NCI-H2196 (cell line): Measurements from ENCODE around the gene DOCK6.

Experiments used
- DNase-seq: peaks from one replicate; lab custom pipeline; 2025; ENCODE audit not compliant: unreplicated experiment; lab: John Stamatoyannopoulos, UW

DOCK6 gene

DNA sequence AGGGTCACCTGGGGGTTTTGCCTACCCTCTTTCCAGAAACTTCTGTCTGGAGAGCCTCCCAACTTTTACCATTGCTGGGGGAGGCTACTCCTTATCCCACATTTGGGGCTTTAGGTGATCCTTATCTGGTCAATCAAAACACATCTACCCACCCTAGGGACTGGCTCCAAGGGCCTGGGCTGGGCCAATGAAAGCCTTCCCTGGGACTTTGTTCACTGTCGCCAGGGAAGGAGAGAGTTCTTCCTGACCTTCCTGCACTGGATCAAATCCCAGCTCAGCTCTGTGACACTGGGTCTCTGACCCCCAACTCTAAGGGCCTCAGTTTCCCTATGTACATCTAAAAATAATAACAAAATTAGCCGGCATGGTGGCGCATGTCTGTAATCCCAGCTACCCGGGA lies 11.1 kb downstream of the DOCK6 start:
- no peak for DNase-seq

DNA sequence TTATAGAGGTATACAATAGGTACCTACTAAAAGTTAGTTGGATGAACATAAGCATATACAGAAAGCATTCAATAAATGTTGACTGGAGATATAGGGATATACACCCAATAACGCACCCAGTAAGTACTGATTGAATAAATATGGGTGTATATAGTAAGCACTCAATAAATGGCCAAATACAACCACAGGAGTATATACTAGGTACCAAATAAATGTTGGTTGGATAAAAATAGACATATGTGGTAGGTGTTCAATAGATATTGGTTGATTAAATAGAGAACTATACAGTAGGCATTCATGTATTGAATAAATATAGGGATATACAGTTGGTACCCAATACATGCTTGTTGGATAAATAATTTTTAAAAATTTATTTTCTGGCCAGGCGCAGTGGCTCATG lies 13.5 kb downstream of the DOCK6 start:
- DNase-seq: no peak

DNA sequence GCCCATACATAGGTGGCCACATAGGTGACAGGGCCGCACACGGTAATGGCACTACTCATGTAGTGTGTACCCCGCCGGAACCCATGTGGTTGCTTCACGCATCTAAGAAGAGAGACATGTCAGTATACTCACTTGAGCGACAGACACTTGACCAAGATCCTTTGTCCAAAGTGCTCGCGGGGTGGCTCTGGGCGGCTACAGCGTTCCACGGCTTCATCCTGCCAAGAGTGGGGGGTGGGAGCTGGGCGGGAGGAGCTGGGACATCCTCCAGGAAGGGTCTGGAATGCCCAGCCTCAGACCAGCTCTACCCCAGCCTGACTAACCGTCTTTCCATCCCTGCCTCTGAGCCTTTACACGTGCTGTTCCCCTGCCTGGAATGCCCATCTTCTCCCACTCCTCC lies 14.4 kb downstream of the DOCK6 start:
- DNase-seq: no peak

DNA sequence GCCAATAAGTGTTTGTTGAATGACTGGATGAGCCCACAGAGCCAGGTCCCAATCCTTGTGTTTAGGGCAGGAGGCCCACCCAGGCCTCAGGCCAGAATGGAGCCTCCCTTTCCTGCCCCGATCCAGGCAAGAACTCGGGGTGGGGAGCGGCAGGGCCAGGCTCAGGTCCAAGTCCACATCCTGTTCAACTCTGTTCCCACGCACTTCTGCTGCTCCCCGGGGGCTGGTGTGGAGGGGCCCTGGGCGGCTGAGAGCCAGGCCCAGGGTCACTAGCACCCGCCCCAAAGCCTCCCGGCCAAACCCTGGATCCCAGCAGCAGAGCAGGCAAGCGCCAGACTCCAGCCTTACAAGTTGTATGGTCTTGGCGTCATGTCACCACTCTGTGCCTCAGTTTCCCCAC lies 14.9 kb downstream of the DOCK6 start:
- no peak for DNase-seq

DNA sequence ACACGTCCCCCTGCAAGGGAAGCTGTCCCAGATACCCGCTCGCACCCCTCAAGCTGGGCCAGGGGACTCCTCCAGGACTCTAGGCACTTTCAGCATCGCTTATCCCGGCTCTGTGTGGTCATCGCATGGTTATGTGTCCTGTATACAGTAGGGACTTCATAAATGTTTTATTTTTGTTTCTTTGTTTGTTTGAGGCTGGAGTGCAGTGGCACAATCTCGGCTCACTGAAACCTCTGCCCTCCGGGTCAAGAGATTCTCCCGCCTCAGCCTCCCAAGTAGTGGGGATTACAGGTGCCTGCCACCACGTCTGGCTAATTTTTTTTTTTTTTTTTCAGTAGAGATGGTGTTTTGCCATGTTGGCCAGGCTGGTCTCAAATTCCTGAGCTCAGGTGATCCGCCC lies 15.4 kb downstream of the DOCK6 start:
- DNase-seq: no peak

DNA sequence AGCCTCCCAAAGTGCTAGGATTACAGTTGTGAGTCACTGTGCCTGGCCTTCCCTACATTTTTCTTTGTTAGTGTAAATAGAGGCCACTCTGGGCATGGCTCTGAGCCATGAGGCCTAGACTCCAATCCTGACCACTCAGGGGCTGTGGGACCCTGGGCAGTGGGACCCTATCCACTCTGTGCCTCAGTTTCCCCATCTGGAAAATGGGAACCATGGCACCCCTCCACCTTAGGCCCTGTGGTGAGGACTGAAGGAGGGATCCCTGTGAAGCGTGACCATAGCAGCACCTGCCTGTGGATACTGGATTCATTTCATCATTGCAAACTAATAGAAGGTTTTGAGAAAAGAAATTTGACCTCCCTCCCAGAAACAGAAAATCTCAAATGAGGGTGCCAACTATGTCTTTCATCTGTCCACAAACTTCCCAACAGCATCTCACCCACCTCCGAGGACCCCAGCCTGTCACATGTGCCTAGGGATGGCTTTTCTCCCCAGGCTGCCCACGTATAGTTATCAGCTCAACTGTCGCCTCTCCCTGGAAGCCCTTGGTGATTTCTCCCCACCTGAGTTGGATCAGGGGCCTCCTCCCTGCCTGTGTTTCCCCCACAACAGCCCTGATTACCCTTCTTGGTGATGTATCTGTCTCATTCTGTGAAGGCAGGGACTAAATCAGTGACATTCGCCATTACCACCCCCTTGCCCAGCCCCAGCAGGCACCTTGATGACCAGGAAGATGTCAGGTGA lies 17.3 kb downstream of the DOCK6 start:
- no peak for DNase-seq

DNA sequence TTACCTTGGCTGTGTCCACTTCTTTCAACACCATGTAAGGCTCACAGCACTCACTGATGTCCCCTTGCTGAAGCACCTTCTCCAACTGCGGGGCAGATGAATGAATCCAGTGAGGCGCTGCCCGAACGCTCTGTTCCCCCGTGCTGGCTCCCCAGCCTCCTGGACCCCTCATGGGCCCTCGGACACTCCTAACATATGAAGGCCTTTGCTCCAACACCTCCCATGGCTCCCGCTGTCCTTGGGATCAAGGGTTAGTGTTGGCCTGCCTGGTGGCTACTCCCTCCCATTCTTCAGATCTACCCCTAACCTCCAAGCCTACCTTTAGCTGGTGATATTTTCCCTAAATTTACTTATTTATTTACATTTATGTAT lies 18.5 kb downstream of the DOCK6 start:
- DNase-seq: no peak

DNA sequence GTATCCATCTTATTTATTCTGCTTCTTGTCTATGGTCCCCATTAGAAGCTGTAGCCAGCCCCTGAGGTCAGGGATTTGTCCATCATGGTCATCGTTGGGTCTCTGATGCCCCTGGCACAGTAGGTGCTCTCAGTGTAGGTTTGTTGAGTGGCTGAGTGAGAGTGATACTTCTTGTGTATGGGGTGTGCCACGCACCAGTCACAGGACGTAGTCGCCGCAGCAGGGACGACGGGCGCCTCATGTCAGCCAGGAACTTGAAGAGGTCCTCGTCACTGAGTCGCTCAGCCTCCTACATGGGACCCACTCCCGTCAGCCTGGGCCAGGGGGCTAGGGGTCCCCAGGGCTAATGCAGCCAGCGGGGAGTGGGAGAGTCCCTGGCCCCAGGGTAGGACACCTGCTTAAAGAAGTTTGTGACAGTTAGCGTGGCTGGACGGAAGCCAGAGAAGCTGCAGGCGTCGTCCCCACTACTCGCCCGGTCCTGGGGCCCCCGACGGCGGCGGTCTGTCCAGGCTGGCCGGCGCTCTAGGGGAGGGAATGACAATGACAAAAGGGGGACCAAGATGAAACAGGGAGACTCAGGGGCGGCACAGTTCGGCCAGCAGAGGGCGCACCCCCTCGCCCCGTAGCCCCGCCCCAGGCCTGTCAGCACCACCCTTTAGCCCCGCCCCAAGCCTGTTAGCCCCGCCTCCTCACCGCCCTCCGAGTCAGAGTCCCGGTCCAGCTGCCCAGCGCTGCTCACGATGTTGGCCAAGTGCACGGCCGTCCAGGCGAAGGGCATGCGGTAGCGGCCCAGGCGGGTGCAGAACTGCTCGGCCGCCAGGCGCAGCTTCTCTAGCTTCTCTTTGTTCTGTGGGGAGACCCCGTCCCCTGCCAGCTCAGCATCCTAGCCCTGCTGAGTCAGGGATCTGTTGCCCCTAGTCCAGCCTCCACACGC lies 19.2 kb downstream of the DOCK6 start:
- peak; percentile 89 for DNase-seq

DNA sequence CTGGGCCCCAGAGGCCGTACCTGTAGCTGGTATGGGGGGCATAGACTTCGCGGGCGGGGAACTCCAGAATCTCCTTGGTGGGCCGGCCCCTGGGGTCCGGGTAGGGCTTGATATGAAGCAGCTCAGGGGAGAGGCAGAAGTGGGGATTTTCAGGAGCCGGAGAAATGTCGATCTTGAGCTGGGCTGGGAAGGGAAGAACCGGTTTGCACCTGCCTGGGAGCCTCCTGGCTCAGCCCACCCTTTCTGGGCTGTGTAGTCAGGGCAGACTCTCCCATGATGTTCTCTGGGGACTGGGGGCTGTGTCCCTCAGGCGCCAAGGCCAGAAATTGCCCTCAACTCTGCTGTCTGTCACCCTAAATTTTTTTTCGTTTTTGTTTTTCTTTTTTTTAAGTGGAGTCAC lies 20.3 kb downstream of the DOCK6 start:
- DNase-seq: no peak

DNA sequence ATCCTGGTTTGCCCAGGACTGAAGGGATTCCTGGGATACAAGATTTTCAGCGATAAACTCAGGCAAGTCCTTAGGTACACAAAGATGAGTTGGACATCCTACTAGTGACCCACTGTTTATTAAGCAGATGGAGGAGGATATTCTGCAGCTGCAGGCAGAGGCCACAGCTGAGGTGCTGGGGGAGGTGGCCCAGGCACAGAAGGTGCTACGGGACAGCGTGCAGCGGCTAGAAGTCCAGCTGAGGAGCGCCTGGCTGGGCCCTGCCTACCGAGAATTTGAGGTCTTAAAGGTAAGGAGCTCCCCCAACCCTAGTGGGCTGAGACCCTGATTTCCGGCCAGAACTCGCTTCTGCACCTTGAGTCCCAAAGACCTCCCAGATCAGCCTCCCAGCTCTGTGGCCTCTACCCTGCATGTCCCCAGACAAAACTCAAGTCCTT lies 22.3 kb downstream of the DOCK6 start:
- DNase-seq: no peak

DNA sequence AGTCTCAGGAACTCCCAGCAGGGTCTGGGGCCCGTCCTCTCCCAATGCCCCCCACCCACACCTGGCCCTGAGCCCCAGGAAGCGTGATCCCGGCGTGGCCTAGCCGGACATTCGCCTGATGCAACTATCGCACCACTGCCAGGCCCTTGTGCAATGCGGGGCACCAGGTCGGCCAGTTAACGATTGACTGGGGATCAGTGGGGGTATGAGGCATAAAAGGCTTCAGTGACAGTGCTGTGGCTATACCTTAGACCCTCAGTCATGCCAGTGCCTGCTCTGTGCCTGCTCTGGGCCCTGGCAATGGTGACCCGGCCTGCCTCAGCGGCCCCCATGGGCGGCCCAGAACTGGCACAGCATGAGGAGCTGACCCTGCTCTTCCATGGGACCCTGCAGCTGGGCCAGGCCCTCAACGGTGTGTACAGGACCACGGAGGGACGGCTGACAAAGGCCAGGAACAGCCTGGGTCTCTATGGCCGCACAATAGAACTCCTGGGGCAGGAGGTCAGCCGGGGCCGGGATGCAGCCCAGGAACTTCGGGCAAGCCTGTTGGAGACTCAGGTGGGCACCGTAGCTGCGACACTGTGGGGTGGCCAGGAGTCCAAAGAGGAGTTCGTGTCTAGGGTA lies 22.8 kb downstream of the DOCK6 start, which contains the start of gene ANGPTL8:
ANGPTL8 (plus strand) TSS at position 243 of the 624 bp plus-strand sequence; CDS start at position 262, 19 bp downstream.
- DNase-seq: no peak

DNA sequence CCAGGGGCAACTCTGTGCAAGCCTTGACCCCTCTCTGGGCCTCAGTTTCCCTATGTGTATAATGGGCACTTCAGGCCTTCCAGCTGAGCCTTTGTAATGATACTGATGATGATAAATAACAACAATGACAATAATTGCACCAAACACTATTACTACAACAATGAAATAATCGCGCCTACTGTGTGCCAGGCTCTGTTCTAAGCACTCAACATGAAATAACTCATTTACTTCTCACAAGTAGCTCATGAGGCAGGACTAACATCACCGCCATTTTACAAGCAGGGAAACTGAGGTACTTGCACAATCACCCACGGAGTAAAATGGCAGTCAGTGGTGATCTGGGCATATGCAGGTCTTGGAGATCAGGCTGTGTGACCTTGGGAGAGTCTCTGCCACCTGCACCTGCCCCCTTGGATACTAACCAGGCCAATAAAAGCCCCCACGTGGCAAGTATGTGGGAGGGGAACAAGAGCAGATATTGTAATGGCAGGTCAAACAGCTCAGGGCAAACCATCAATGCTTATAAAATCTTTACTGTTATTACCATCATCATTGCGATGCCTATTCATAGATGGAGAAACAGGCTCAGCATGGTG lies 23.4 kb downstream of the DOCK6 start:
- DNase-seq: no peak

DNA sequence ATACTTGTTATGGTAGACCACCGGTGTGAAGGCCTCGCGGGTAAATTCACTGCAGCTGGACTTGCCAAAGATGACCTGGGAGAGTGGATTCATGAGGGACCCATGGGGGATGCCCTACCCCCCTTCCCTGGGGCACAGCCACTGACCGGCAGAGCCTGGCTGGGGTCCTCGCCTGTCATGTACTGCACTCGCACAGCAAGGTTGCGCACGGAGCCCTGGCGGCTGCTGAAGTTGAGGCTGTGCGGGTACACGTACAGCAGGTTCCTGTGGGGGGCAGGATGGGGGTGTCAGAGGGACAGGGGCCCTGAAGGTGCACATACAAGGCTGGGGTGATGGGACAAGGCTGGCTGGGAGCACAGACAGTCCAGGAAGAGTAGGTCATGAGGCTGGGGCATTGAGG lies 24.3 kb downstream of the DOCK6 start:
- no peak for DNase-seq

DNA sequence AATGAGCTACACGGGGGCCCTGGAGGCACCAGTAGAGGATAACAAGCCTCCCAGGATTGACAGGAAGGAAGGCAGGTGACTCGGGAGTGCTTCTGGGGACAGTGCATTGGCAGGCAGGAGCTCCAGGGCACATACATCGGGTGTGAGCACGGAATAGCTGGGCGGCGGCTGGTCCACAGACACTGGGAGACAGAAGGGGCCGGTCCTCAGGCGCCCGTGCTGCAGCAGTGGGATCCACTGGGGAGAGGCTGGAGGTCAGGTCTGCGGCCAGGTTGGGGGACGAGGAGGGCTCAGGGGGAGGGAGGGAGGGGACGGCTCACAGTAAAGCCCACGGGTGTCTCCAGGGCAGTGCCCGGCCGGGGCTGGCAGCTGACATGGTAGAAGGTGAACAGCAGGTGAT lies 25.0 kb downstream of the DOCK6 start:
- DNase-seq: no peak

DNA sequence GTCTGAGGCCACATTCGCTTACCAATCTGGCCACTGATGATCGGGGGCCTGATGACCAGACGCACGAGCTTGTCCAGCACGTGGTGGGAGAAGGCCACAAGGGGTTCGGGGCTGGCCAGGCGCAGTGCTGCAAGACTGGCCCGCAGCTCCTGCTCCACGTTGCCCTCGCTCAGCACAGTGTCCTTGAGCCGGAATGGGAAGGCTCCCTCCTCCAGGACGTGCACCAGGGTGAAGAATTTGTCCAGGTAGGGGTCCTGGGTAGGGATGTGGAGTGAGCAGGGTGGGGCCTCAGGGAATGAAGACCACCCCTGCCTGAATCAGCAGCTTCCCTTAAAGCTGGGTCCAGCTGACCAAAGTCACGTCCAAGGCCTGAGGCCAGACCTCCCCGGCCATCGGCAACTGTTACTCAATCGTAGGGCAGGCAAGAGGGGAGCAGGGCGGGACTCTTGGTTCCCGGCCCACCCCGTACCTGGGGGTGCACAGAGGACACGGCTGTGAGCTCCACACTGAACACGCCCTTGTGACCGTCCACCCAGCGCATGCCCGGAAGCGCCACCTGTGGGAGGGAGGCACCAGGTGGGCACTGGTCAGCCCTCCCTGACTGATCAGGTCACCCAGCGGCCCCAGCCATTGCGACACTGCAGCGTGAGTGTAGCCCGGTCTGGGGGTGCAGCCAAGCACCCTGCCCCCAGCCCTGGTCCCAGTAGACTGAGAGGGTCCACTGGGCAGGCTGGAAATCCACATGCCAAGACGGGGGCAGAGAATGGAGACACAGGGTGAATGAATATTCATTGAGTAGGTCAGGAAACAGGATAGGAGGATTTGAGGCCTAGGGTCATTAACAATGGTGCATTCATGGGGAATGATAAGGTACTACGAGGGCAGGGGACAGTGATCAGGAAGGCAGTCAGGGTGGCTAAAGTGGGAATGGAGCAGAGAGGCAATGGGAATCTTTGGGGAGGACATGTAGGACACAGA lies 25.7 kb downstream of the DOCK6 start:
- DNase-seq: no peak

DNA sequence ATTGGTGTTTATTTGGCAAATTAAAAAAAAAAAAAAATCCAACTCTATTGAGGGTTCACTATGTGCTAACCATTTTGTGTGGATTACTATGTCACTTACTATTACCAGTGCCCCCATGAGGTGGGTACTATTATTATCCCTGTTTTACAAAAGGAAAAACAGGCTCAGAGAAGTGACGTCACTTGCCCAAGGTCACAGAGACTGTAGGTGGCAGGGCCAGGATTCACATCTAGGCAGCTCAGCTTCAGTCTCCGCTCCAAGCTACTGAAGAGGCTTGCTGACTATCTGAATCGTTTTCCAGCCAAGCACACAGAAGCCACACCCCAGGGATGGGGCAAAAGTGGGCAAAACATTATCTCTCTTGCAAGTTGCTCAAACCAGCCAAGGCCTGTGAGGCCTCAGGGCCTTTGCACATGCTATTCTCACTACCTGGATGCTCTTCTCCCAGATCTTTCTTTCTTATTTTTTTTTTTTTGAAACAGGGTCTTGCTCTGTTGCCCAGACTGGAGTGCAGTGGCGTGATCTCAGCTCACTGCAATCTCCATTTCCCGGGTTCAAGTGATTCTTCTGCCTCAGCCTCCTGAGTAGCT lies 27.7 kb downstream of the DOCK6 start:
- no peak for DNase-seq

DNA sequence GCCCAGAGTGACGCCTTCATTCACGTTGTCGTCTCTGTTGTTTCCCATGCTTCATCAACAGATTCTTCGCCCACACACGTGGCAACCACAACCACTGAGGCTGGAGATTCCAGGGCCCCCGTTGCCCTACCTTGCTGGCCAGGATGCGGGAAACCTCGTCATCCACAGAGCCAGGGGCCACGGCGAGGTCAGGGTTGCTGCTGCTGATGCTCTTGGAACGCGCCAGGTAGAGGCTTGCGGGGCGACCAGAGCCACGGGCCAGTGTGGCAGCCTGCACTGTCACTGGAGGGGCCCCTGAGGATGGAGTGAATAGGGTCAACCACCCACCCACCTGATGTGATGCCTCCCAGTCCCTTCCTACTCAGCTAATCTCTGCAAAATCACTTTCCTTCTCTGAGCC lies 29.3 kb downstream of the DOCK6 start:
- no peak for DNase-seq

DNA sequence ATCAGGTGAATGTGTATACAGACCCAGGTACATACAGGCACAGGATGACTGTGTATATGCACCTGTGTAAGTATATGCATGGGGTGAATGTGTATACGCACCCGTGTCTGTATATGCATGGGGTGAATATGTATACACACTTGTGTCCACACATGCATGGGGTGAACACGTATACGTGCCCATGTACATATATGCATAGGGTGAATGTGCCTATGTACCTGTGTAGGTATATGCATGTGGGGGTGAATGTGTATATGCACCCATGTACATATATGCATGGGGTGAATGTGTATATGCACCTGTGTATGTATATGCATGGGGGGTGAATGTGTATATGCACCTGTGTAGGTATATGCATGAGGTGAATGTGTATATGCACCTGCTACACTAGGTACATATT lies 29.8 kb downstream of the DOCK6 start:
- no peak for DNase-seq

DNA sequence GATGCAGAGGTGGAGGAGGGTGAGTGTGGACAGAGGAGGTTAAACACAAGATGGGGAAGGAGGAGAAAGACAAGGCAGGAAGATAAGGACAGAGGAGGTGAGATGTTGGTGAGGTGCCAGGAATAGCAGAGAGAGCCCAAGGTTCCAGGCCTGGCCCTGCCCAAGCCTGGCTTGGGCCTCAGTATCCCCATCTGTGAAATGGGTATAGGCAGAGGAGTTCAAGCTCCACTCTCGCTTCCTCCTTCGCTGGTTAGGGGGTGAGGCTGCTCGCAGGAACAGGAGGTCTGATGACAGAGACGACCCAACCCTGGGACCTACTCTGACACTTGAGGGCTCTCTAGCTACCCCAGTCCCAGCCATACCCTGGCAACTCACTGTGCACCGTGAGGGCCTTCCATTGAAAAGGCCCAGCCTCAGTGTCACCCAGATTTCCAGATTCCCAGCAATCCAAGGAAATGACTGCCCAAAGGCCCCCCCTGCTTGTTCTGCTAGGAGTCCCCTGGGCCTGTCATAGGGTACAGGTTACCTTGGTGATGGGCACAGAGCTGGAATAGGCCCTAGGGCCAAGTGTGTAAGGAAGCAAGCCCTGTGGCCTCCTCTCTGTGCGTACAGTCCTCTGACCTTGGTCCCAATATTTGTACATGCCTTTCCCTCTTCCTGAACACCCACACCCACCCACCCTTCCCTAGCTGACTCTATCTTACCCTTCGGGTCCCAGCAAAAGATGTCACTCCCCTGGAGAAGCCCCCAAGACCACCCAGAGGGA lies 31.5 kb downstream of the DOCK6 start:
- DNase-seq: no peak
